K562 (cell line): ENCODE measurements around the gene RDH16. TPM values are rescaled to one million over a fixed set of nuclear protein-coding genes. Genes with fewer than 3 reads are reported as not detected.

Experiments
- ATAC-seq: fragments of 200-7000 bp; cut with Tn5 transposase; 3 replicates; pipeline ENCODE4 v1.9.1; 2020; ENCODE audit warnings: moderate library complexity
- BruUV-seq: library from RNA; stranded (reverse); fragments of 400-500 nt; replicated peaks from 2 replicates; lab custom pipeline; 2021; lab: Mats Ljungman, UMichigan
- CTCF ChIA-PET: fragments of 300-600 bp; formaldehyde crosslinking; extraction: SDS; loops from one replicate; lab custom pipeline; 2021; ENCODE audit warnings: low intra/inter-chr PET ratio; lab: Yijun Ruan, JAX
- POLR2A ChIA-PET: fragments of 300-600, 350-650 bp; sonication (Branson Sonifier 250); formaldehyde crosslinking; extraction: SDS; loops from one replicate; lab custom pipeline; 2021; ENCODE audit warnings: antibody characterized with exemption, inconsistent platforms; lab: Yijun Ruan, JAX
- DNase-seq, 4 experiments: peaks; one replicate each; pipeline versions ENCODE4 v3.0.0 to v3.0.0-alpha.2; 2011 to 2018; ENCODE audit warnings: low spot score in 3 of 4, mixed read lengths in 3 of 4; ENCODE audit errors: extremely low read depth in 1 of 4
- FAIRE-seq: peaks from 2 replicates; lab custom pipeline; 2011; peaks lifted over from hg19 to GRCh38; lab: Jason Lieb, UNC
- H2AFZ ChIP-seq: 2 replicates; pipeline ENCODE4 v1.6.0; 2011; ENCODE audit warnings: low read depth, low read length, control low read depth, inconsistent platforms
- H3K27ac ChIP-seq: fragments of 200-600 bp; 3 replicates; pipeline ENCODE4 v1.8.0; 2011; ENCODE audit warnings: low read depth, mild to moderate bottlenecking, control low read depth, inconsistent platforms, low read length, moderate library complexity, mixed read lengths; ENCODE audit errors: extremely low read depth
- H3K27me3 ChIP-seq, 2 experiments: fragments of 300-600 bp in 1 of 2; 2 replicates in 1 of 2; 3 replicates in 1 of 2; pipeline versions ENCODE4 v1.6.0 to v1.8.0; 2011; ENCODE audit warnings: inconsistent platforms in 2 of 2, low read length in 2 of 2, mild to moderate bottlenecking in 1 of 2, mixed read lengths in 1 of 2, moderate library complexity in 1 of 2; ENCODE audit not compliant: control insufficient read depth in 2 of 2, insufficient read depth in 2 of 2
- H3K36me3 ChIP-seq: fragments of 300-600 bp; 3 replicates; pipeline ENCODE4 v1.8.0; 2011; ENCODE audit warnings: mild to moderate bottlenecking, low read length, inconsistent platforms; ENCODE audit not compliant: control insufficient read depth, insufficient read depth
- H3K4me1 ChIP-seq, 2 experiments: fragments of 200-600 bp in 1 of 2; replicated peaks in 1 of 2; 2 replicates in 1 of 2; 3 replicates in 1 of 2; pipeline versions ENCODE4 v1.5.1 to v1.8.0; 2011; ENCODE audit warnings: inconsistent platforms in 2 of 2, low read length in 2 of 2, mild to moderate bottlenecking in 1 of 2, mixed read lengths in 1 of 2, moderate library complexity in 1 of 2; ENCODE audit not compliant: control insufficient read depth in 2 of 2, insufficient read depth in 2 of 2
- H3K4me2 ChIP-seq: 2 replicates; pipeline ENCODE4 v1.6.1; 2011; ENCODE audit warnings: low read length, control low read depth, inconsistent platforms, mixed read lengths; ENCODE audit not compliant: insufficient read depth
- H3K4me3 ChIP-seq: fragments of 200-600 bp; sonication (generic), shearing (Covaris generic); 2 replicates; pipeline ENCODE4 v1.5.1; 2016; ENCODE audit warnings: control low read depth, inconsistent platforms
- H3K79me2 ChIP-seq: fragments of 200-600 bp; 3 replicates; pipeline ENCODE4 v1.8.0; 2011; ENCODE audit warnings: low read length, inconsistent platforms; ENCODE audit not compliant: control insufficient read depth, insufficient read depth
- H3K9ac ChIP-seq, 2 experiments: 2 replicates each; pipeline versions ENCODE4 v1.6.0 to v1.6.1; 2011; ENCODE audit warnings: low read depth in 2 of 2, low read length in 2 of 2, control low read depth in 1 of 2, inconsistent platforms in 1 of 2, mild to moderate bottlenecking in 1 of 2, mixed read lengths in 1 of 2; ENCODE audit not compliant: insufficient read depth in 1 of 2
- H3K9me1 ChIP-seq: one replicate; pipeline ENCODE4 v1.6.0; 2011; ENCODE audit warnings: inconsistent platforms, mild to moderate bottlenecking, low read length, moderate library complexity; ENCODE audit not compliant: control insufficient read depth, insufficient read depth
- H3K9me3 ChIP-seq: replicated peaks from 2 replicates; pipeline ENCODE4 v1.5.1; 2011; ENCODE audit warnings: low read depth, low read length, inconsistent platforms; ENCODE audit not compliant: control insufficient read depth, insufficient read depth
- H4K20me1 ChIP-seq: replicated peaks from 2 replicates; pipeline ENCODE4 v1.6.1; 2011; ENCODE audit warnings: low read length, inconsistent platforms, mixed read lengths; ENCODE audit not compliant: control insufficient read depth, insufficient read depth
- ARHGAP35 ChIP-seq: fragments of 450-650 bp; IDR thresholded peaks from 2 replicates; pipeline ENCODE4 v1.6.1; 2018; ENCODE audit not compliant: partially characterized antibody
- ETS1 ChIP-seq: conservative IDR thresholded peaks from 2 replicates; pipeline ENCODE4 v1.6.1; 2011; ENCODE audit warnings: low read depth, mild to moderate bottlenecking, low read length; ENCODE audit not compliant: control insufficient read depth
- ILK ChIP-seq: fragments of 450-650 bp; IDR thresholded peaks from 2 replicates; pipeline ENCODE4 v1.6.1; 2016; ENCODE audit warnings: missing genetic modification characterization, low read depth, mild to moderate bottlenecking, missing compliant biosample characterization, moderate library complexity, borderline replicate concordance
- MAFG ChIP-seq: fragments of 450-650 bp; conservative IDR thresholded peaks from 2 replicates; pipeline ENCODE4 v1.6.1; 2016; ENCODE audit warnings: missing genetic modification characterization, missing compliant biosample characterization
- MYNN ChIP-seq, 2 experiments: sonication (generic); formaldehyde crosslinking in 1 of 2; IDR thresholded peaks; 2 replicates each; pipeline versions ENCODE4 v1.5.0 to v1.6.1; 2016 to 2020; ENCODE audit warnings: antibody characterized with exemption in 1 of 2, missing genetic modification reagents in 1 of 2
- NCOA6 ChIP-seq: fragments of 450-650 bp; IDR thresholded peaks from 2 replicates; pipeline ENCODE4 v1.6.1; 2017; ENCODE audit warnings: mild to moderate bottlenecking
- OTX1 ChIP-seq: fragments of 450-650 bp; formaldehyde crosslinking; IDR thresholded peaks from 2 replicates; pipeline ENCODE4 v1.4.0; 2022; ENCODE audit warnings: mild to moderate bottlenecking
- PHF8 ChIP-seq: fragments of 200-600 bp; sonication (generic); IDR thresholded peaks from 2 replicates; pipeline ENCODE4 v1.6.1; 2012; ENCODE audit warnings: mixed run types, mild to moderate bottlenecking, inconsistent platforms, low read length, moderate library complexity, borderline replicate concordance
- PREB ChIP-seq: sonication (generic); formaldehyde crosslinking; IDR thresholded peaks from 2 replicates; pipeline ENCODE4 v1.8.1; 2023; ENCODE audit warnings: mild to moderate bottlenecking, missing genetic modification reagents
- RAD51 ChIP-seq: fragments of 450-650 bp; IDR thresholded peaks from 2 replicates; pipeline ENCODE4 v1.7.1; 2016; ENCODE audit warnings: low read depth, mild to moderate bottlenecking, borderline replicate concordance
- RBM22 ChIP-seq: fragments of 200-400 bp; formaldehyde crosslinking; IDR thresholded peaks from 2 replicates; pipeline ENCODE4 v1.6.1; 2018; ENCODE audit warnings: low read length, low read depth; ENCODE audit not compliant: poor library complexity, severe bottlenecking
- TBL1XR1 ChIP-seq, 2 experiments: IDR thresholded peaks; 2 replicates each; pipeline ENCODE4 v1.6.1; 2012; ENCODE audit warnings: improper control_type of control experiment in 2 of 2, low read length in 2 of 2, mild to moderate bottlenecking in 1 of 2
- ZC3H8 ChIP-seq: fragments of 450-650 bp; IDR thresholded peaks from 2 replicates; pipeline ENCODE4 v1.6.1; 2017
- ZEB2 ChIP-seq: fragments of 450-650 bp; IDR thresholded peaks from 2 replicates; pipeline ENCODE4 v1.6.1; 2016
- ZFP30 ChIP-seq: fragments of 250-450 bp; sonication (Bioruptor Pico); IDR thresholded peaks from 2 replicates; pipeline ENCODE4 v1.8.0; 2022; ENCODE audit warnings: moderate library complexity, mild to moderate bottlenecking, inconsistent platforms, borderline replicate concordance
- ZFX ChIP-seq: sonication (generic); formaldehyde crosslinking; IDR thresholded peaks from 2 replicates; pipeline ENCODE4 v1.8.0; 2022; ENCODE audit warnings: mild to moderate bottlenecking, missing genetic modification reagents, moderate library complexity
- ZNF140 ChIP-seq: fragments of 250-450 bp; sonication (Bioruptor Pico); IDR thresholded peaks from 2 replicates; pipeline ENCODE4 v1.8.0; 2021; ENCODE audit warnings: moderate library complexity, mild to moderate bottlenecking, inconsistent platforms
- ZNF197 ChIP-seq: fragments of 200-800 bp; sonication (Bioruptor generic); IDR thresholded peaks from 2 replicates; pipeline ENCODE4 v1.6.1; 2016; ENCODE audit warnings: low read depth, missing genetic modification characterization, missing compliant biosample characterization
- ZNF324 ChIP-seq: fragments of 250-450 bp; sonication (Bioruptor Pico); IDR thresholded peaks from 2 replicates; pipeline ENCODE4 v1.4.0; 2020; ENCODE audit warnings: mild to moderate bottlenecking
- ZNF354B ChIP-seq: fragments of 250-450 bp; sonication (Bioruptor Pico); IDR thresholded peaks from 2 replicates; pipeline ENCODE4 v1.4.0; 2020
- ZNF77 ChIP-seq: fragments of 250-450 bp; sonication (Bioruptor Pico); IDR thresholded peaks from 2 replicates; pipeline ENCODE4 v1.5.0; 2020
- WGBS: fragments of 100-300 bp; shearing (Covaris generic); methylation state at CpG from one replicate; pipeline ENCODE4 v1.1.6; 2016; ENCODE audit warnings: low coverage, mixed read lengths; ENCODE audit not compliant: insufficient coverage; ENCODE audit errors: missing lambda C conversion rate; 5-methylcytosine and 5-hydroxymethylcytosine counted together
- in situ Hi-C: fragments of 300-500 bp; cut with MboI; formaldehyde crosslinking; loops from 4 replicates; pipeline ENCODE4 v1.15.0; 2018; ENCODE audit warnings: inconsistent platforms, mixed read lengths
- intact Hi-C: fragments of 100-400 bp; cut with micrococcal nuclease; formaldehyde crosslinking; loops from 2 replicates; pipeline ENCODE4 v1.14.2; 2022
- polyA plus RNA-seq, 8 experiments: library from polyadenylated mRNA; depleted of rRNA in 4 of 8; stranded (reverse) in 5 of 8; unstranded in 3 of 8; fragments of >200 nt; fragmentation: Nextera tagmentation in 2 of 8; fragmentation: Illumina TruSeq in 1 of 8; extraction: Ambion mirVana in 2 of 8; extraction: Trizol in 1 of 8; gene quantifications; 2 replicates each; pipeline versions ENCODE4 v1.2.1 to v1.2.3, GENCODE V29; 2011 to 2014; ENCODE audit warnings: inconsistent platforms in 1 of 8, missing spikeins in 1 of 8
- total RNA-seq, 7 experiments: library from RNA; depleted of rRNA in 6 of 7; stranded (reverse); fragments of >200 nt in 6 of 7; fragmentation: Illumina TruSeq in 2 of 7; extraction: Trizol in 2 of 7; gene quantifications; 2 replicates each; pipeline versions ENCODE4 v1.2.1 to v1.2.3, GENCODE V29; 2011 to 2021; ENCODE audit warnings: low replicate concordance in 1 of 7

Gene RDH16
- total and polyA plus RNA-seq, 9 of the 15 experiments (the other 6 are each of a cell fraction or from before 2014, with no cell fraction given): 0.11 to 0.52 (median 0.22) TPM; not detected in 1

- TF ChIP-seq ARHGAP35: no peak
- no peak for TF ChIP-seq ZNF77 (CRISPR knock-in tag)
- no peak for TF ChIP-seq ETS1
- TF ChIP-seq ZNF197 (CRISPR knock-in tag): no peak
- no peak for TF ChIP-seq ILK (tag)
- TF ChIP-seq ZEB2: no peak
- TF ChIP-seq ZFX (CRISPR knock-in tag): no peak
- no peak for TF ChIP-seq ZNF324
Measured at GRCh38 chr12:56935157-56935556, 22.3 kb downstream of the RDH16 start (continued).

- Histone ChIP-seq H4K20me1 (no peaks in the 10 kb centered on the region), H3K27me3 (no peaks in the 10 kb centered on the region), H3K9me3 (no peaks in the 10 kb centered on the region), H3K9me1 (no peaks in the 10 kb centered on the region), H3K4me3 (no peak within 1 kb of the TSS), H3K9ac (no peak within 1 kb of the TSS), H3K4me2 (no peak within 1 kb of the TSS), H3K36me3 (no peaks in the 10 kb centered on the region), H3K4me1 (peaks cover 30 to 31% of the 10 kb centered on the region in 2 experiments), H3K79me2 (no peaks in the 10 kb centered on the region), H2AFZ (no peak within 1 kb of the TSS), H3K27ac (no peak within 1 kb of the TSS)
- 78% methylated on average over 14 of the region's 15 CpGs for WGBS
- in situ Hi-C loops: no loop called here
- BruUV-seq: no TSS peak
- no peak for DNase-seq
- intact Hi-C loops: loop anchor here (5.0 kb wide), 1 partner anchor 53 kb away; no protein-coding TSS in a partner anchor
- no peak for ATAC-seq
- CTCF ChIA-PET: no interaction called here
- POLR2A ChIA-PET: interaction anchor here (0.6 kb wide), 1 partner anchor 364 kb away, joined by 4 read pairs; no protein-coding TSS in a partner anchor
- no peak for FAIRE-seq
- TF ChIP-seq ZFP30 (CRISPR knock-in tag) (no peak), PHF8 (no peak), TBL1XR1 (IDR thresholded peaks at IDR 0.05; ENCODE audit: low read length in 2 of 2) (no peak), MAFG (tag) (no peak), RAD51 (no peak), NCOA6 (no peak), ZNF354B (CRISPR knock-in tag) (no peak), ZC3H8 (no peak), OTX1 (CRISPR knock-in tag) (no peak), RBM22 (no peak), ZNF140 (CRISPR knock-in tag) (no peak), MYNN (IDR thresholded peaks at IDR 0.05) (no peak), MYNN (CRISPR knock-in tag; IDR thresholded peaks at IDR 0.05) (no peak), PREB (no peak)
Measured at GRCh38 chr12:56933826-56934625, 23.4 kb downstream of the RDH16 start, which contains the start of gene SDR9C7. Gene SDR9C7, minus strand, starts transcription at chr12:56934408. Its CDS starts 147 bp downstream, at chr12:56934261.
